GM18507 (cell line): ENCODE measurements around the gene ZNF273.

Source experiments
- DNase-seq: peaks from one replicate; pipeline ENCODE4 v3.0.0; 2011; ENCODE audit warnings: low read depth; ENCODE audit not compliant: insufficient read length; ENCODE audit errors: extremely low spot score
- FAIRE-seq: peaks from 2 replicates; lab custom pipeline; 2011; peaks lifted over from hg19 to GRCh38; lab: Jason Lieb, UNC

Gene ZNF273

DNA sequence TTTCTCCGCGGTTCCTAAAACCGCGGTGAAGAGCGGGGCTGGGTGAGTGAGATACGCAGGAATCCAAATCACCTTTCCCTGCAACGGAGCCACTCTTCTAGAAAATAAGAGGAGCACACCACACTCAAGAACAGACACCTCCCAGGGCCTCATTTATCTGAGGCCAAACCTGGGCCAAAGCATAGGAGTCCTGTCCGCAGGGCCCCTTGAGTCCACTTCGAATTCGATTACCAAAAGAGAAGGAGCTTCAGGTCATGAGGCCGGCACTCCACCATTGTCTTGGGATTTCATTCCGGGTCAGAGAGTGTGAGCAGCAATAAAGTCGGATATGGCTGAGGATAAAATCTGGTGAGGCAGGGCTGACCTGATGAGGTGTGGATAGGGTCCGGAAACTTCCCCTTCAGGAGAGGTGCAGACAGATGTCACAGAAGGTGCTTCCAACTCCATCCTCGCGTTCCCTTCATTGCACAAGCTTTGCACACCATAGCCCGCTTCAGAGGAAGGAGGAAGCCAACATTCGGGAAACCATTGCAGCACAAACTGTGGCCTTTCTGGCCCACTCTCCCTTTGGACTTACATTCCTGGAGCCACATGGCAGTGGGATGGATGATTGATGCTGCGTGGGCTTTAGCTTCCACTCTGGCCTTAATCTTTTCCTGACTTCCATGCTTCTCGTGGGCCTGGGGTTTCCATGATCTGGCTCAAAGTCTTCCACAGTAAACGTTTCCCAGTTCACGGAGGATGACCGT, 27.2 kb upstream of the ZNF273 start:
- no peak for FAIRE-seq

DNA sequence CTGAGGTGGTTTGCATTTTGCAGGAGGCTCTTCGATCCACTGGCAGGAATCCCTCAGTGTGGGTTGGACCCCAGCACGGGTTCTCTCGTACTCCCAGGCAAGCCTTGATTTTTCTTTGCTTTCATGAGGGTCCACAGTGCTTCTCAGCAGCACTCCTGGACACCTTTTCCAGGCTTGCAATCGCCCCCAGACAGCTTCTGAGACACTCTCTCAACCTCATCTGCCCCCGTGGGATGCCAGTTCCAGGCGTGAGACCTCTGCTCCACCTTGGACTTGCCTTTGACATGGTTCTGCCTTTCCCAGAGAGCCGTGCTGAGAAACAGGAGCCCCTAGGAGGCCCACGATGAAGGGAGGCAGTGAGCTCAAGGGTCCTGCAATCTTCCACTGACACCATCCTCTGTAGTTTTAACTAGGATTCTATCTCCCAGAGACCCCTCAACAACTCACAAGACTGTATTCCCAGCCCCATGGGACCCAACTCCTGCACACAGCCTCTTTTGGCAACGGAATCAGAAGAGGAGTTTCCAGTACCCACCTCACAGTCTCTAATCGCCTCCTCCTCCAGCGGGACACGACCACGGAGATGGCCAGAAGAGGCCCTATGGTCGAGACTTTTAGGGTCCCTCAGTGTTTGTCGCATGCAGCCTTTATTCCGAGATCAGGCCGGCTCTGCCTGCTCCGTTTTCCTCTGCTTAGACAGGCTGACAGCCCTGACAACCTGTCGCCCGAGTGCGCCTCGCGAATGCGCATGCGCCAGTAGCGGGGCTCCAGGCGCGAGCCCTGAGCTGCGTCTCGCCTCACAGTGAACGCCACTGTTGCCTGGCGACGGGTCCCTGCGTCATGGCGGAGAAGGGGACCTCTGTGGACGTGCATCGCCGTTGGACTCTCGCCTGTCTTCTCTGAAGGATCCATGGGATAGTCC, 26.0 kb upstream of the ZNF273 start:
- no peak for DNase-seq

More for the DNA sequence above, 27.2 kb upstream of the ZNF273 start:
- no peak for DNase-seq

DNA sequence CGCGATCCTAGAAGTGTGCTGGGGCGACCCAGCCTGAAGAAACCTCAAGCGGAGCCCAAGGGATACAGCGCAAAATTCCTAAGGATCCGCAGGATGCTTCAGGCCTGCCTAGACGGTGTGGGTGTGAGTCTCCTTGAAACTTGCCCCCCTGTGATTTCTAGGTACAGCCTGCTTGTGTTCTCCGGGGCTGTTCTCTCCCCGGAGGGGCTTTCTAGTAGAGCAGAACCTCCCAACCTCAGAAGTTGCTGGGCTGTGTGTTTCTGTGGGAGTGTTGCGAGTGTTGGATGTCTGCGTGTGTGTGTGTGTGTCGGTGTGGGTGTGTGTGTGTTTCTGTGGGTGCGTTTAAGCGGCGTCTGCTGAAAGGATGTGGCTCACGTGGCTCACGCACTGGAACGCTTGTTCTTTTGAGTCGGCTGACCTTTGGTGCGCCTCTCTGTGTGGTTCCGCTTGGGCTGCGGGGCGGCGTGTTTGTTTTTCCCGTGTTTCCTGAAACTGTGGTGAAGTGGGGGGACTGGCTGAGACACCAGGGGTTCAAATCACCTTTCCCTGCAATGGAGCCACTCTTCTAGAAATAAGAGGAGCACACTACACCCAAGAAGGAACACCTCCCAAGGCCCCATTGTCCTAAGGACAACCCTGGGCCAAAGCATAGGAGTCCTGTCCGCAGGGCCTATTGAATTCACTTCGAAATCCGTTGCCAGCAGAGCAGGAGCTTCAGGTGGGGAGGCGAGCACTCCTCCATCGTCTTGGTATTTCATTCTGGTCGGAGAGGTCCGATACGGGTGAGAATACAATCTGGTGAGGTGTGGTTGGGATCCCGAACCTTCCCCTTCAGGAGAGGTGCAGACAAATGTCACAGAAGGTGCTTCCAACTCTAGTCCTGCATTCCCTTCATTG, 25.1 kb upstream of the ZNF273 start:
- DNase-seq (no peak), FAIRE-seq (no peak)

More for the DNA sequence above, 26.0 kb upstream of the ZNF273 start:
- no peak for FAIRE-seq

DNA sequence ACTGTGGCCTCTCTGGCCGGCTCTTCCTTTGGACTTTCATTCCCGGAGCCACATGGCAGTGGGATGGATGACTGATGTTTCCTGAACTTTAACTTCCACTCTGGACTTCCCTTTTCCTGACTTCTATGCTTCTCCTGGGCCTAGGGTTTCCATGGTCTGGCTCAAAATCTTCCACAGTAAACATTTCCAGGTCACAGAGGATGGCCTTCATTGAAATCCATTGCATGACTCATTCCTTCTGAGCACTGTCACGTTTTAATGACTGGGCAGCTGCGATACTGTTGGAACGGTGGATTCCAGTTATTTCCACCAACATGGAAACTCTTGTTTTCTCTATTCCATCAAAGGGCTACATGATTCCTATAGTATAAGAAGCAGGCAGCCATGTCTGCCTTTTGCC, 24.4 kb upstream of the ZNF273 start:
- no peak for DNase-seq
- FAIRE-seq: no peak

DNA sequence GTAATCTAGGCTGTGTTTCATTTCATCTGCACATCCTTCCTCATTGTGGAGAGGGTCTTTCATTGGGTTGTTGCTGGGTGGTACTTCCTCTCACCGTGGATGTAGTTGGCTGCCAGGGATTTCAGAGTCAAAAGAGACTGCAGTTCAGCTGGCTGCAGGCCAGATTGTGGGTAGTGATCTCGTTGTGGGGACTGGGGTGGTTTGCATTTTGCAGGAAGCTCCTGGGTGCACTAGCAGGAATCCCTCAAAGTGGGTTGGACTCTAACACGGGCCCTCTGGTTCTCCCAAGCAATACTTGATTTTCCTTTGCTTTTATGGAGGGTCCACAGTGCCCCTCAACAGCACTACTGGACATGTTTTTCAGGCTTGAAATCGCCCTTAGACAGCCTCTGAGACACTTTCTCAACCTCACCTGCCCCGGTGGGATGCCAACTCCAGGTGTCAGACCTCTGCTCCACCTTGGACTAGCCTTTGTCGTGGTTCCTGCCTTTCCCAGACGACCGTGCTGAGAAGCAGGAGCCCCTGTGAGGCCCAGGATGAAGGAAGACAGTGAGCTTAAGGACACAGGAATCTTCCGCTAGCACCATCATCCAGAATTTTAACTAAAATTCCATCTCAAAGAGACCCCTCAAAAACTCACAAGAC, 23.9 kb upstream of the ZNF273 start:
- FAIRE-seq (no peak), DNase-seq (no peak)

DNA sequence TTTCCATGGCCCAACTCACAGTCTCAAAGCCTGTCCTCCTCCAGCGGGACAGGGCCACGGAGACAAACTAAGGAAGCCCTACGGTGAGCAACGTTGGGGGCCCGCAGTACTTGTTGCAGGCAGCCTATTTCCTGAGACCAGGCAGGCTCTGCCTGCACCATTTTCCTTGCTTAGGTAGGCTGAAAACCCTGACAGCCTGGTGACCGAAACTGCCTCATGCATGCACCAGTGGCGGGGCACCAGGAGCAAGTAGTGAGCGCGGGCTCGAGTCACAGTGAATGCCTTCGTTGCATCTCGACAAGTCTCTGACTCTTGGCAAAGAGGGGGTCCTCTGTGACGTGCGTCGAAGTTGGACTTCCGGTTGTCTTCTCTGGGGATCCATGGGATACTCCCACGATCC, 23.3 kb upstream of the ZNF273 start:
- no peak for FAIRE-seq
- DNase-seq: no peak

DNA sequence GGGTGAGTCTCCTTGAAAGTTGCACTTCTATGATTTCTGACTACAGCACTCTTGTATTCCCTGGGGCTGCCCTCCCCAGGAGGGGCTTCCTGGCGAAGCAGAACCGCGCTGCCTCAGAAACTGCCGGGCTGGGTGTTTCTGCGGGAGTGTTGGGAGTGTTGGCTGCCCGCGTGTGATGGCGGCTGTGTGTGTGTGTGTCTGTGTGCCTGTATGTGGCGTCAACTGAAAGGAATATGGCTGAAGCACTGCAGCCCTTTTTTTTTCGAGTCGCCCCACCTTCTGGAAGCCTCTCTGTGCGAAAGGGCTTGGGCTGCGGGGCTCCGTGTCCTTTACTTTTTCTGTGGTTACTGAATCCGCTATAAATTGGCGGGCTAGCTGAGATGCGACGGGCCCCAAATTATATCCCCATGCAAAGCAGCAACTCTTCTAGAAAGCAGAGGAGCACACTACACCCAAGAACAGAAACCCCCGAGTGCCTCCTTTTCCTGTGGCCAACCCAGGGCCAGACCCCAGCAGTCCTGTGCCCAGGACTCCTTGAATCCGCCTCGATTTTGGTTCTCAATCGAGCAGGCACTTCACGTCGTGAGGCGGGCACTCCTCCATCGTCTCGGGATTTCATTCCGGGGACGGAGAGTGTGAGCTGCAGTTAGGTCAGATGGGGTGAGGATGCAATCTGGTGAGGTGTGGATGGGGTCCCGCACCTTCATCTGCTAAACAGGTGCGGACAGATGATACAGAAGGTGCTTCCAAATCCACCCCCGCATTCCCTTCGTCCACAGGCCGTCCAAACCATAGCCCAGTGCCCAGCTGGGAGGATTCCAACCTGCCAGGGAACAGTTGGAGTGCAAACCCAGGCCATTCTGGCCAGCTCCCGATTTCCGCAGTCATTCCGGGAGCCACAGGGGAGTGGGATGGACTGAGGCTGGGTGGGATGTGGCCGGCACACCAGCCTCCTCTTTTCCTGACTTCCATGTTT, 22.5 kb upstream of the ZNF273 start:
- FAIRE-seq: no peak
- no peak for DNase-seq

DNA sequence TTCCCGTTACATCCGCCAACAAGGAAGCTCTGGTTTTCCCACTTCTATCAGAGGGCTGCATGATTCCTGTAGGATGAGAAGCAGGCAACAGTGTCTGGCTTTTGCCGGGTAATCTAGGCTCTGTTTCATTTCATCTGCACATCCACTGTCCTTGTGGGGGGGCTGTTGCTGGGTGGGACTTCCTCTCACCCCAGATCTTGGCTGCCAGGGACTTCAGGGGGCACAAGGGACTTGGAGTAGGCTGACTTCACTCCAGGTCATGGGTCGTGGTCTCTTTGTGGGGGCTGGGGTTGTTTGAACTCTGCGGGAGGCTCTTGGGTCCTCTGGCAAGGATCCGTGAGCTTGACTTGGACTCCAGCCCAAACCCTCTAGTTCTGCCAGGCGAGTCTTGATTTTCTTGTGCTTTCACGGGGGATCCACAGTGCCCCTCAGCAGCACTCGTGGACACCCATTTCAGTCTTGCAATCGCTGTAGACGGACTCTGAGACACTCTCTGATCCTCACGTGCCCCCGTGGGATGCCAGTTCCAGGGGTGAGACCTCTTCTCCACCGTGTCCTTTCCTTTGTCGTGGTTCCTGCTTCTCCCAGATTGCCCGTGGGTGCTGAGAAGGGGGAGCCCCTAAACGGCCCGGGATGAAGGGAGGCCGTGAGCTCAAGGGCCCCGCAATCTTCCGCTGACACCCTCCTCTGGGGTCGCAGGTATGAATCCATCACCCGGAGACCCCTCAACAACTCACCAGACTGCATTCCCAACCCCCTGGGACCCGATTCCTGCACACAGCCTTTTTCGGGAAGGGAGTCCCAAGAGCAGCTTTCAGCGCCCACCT, 21.4 kb upstream of the ZNF273 start:
- no peak for DNase-seq

DNA sequence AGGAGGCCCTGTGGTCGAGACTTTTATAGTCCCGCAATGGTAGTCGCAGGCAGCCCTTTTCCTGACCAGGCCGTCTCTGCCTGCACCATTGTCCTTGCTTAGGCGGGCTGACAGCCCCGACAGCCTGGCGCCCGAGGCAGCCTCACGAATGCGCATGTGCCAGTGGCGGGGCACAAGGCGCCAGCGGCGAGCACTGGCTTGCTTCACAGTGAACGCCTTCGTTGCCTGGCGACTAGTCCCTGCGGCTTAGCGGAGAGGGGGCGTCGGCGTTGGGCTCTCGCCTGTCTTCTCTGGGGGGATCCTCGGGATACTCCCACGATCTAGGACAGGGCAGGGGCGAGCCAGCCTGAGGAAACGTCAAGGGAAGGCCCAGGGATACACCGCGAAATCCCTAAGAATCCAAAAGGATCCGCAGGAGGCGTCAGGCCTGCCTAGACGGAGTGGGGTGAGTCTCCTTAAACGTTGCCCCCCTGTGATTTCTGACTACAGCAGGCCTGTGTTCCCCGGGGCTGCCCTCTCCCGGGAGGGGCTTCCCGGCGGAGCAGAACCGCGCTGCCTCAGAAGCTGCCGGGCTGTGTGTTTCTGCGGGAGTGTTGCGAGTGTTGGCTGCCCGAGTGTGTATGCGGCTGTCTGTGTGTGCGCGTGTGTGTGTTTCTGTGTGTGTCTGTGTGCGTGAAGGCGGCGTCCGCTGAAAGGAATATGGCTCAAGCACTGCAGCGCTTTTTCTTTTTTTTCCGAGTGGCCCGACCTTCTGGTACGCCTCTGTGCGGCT, 20.5 kb upstream of the ZNF273 start:
- FAIRE-seq: no peak
- no peak for DNase-seq

More for the DNA sequence above, 21.4 kb upstream of the ZNF273 start:
- no peak for FAIRE-seq

DNA sequence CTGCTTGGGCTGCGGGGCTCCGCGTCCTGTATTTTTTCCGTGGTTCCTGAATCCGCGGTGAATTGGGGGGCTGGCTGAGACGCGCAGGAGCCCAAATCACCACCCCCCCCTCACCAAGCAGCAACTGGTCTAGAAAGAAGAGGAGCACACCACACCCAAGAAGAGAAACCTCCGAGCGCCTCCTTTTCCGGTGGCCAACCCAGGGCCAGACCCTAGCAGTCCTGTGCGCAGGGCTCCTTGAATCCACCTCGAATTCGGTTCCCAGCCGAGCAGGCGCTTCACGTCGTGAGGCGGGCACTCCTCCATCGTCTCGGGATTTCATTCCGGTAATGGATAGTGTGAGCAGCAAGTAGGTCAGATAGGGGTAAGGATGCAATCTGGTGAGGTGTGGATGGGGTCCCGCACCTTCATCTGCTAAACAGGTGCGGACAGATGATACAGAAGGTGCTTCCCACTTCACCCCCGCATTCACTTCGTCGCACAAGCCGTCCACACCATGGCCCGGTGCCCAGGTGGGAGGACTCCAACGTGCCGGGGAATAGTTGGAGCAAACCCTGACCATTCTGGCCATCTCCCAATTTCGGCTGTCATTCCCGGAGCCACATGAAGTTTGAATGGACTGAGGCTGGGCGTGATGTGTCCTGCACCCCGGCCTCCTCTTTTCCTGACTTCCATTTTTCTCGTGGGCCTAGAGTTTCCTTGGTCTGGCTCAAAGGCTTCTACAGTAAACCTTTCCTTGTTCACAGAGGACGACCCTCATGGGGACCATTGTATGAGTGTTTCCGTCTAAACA, 19.8 kb upstream of the ZNF273 start:
- DNase-seq: no peak

DNA sequence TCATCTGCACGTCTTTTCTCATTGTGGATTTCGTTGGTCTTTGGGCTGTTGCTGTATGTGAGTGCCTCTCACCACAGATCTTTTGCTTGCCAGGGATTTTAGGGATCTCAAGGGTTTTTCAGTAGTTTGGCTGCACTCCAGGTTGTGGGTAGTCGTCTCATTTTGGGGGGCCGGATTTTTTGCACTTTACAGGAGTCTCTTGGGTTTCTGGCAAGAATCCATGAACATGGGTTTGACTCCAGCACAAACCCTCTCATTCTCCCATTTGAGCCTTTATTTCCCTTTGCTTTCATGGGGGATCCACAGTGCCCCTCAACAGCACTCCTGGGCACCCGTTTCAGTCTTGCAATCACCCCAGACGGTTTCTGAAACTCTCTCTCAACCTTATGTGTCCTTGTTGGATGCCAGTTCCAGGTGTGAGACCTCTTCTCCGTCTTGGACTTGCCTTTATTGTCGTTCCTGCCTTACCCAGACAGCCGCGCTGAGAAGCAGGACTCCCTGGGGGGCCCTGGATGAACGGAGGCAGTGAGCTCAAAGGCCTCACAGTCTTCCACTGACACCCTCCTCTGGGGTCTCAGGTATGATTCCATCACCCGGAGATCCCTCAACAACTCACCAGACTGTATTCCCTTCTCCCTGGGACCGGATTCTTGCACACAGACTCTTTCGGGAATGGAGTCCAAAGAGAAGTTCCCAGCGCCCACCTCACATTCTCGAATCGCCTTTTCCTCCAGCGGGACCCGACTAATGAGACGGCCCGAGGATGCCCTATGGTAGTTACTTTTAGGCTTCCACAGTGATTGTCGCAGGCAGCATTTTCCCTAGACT, 18.8 kb upstream of the ZNF273 start:
- FAIRE-seq (no peak), DNase-seq (no peak)

More for the DNA sequence above, 19.8 kb upstream of the ZNF273 start:
- no peak for FAIRE-seq

DNA sequence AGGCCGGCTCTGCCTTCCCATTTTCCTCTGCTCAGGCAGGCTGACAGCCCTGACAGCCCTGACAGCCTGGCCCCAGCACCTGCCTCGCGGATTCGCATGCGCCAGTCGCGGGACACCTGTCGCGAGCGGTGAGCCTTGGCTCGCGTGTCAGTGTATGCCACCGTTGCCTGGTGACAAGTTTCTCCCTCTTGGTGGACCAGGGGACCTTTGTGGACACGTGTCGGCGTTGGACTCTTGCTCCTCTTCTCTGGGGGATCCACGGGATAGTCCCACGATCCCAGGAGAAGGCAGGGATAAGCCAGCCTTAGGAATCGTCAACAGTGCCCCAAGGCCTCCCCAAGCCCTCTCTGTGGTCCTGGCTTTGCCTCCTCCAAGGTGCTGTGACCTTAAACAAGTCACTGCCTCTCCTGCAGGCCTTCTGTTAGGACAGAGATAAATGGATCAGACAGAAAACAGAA, 18.1 kb upstream of the ZNF273 start:
- no peak for FAIRE-seq
- DNase-seq: no peak

DNA sequence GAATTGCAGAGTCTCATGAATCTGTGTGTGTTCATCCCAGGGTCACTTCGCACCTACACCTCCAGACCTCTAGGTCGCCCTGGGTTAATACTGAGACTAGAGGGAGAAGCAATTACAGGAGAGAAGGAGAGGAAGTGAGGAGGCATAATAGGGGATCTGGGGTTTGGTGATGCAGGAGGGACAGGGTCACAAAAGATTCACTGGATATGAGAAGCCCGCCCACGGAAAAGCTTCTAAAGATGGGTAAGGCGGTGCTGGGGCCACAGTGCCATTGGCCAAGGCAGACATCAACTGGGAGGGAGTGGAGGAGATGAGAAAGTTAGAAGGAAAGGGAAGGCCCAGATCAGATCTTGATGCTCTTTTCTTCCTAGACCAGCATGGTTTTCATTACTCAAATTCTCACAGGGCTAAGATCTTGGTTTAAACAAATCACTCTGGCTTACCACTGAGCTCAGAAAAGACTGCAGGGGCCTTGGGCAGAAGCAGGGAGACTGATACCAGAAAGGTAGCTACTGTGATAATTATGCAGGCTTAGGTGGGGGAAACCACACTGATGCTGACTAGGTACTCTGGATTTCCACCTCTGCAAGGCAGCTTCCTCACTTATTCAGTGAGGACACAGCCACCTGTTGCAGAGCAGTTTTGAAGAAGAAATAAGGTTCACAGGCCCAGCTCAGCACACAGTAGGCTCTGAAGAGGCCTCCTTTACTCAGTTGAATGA, 17.4 kb upstream of the ZNF273 start:
- DNase-seq (no peak), FAIRE-seq (no peak)

DNA sequence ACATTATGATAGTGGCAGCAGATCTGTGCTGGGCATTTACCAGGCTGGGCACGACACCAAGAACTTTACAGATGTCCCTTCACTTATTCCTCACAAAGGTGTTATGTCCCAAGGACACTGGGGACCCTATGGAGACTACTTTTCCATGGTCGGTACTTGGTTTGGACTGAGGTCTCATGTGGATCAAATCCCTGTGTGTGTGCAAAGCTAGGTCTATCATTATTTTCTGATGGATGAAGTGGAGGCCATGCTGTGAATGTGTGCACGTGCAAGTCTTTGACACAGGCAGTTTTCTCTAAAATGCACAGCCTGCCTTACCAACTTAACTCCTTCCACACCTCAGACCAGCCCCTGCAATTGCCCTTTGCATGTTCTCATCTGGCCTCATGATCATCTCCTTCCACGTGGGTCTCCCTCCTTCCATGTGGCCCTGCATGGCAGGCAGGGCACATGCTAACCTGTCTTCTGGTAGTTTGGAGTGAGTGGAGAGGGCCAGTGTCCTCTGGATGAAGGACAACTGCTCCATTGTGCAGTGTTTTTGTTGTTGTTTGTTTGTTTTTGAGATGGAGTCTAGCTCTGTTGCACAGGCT, 16.0 kb upstream of the ZNF273 start:
- DNase-seq (no peak), FAIRE-seq (no peak)
